Common myeloid progenitor, CD34-positive (primary cell): Measurements from ENCODE around the gene RAPGEF6.
"Not testable (repeated sequence)": the region's sequence is repeated elsewhere in the genome, so short reads cannot be mapped to it uniquely, and the experiment has no call there.

Source experiments
- CTCF ChIA-PET: fragments of 350-600 bp; sonication (Branson Sonifier 250); formaldehyde crosslinking; loops from one replicate; lab custom pipeline; 2021; ENCODE audit warnings: antibody characterized with exemption; lab: Charles Lee
- POLR2A ChIA-PET: fragments of 350-600 bp; sonication (Branson Sonifier 250); formaldehyde crosslinking; loops from one replicate; lab custom pipeline; 2021; ENCODE audit warnings: antibody characterized with exemption; lab: Charles Lee
- DNase-seq, 3 donors: peaks; one replicate each; pipeline versions ENCODE4 v3.0.0 to v3.0.0-alpha.2; 2013
- H3K27ac ChIP-seq, 2 experiments: 1 replicate in 1 of 2; 2 replicates in 1 of 2; pipeline ENCODE4 v1.7.0; 2013; ENCODE audit warnings: inconsistent platforms in 2 of 2, low read length in 2 of 2, mild to moderate bottlenecking in 2 of 2, low read depth in 1 of 2, moderate library complexity in 1 of 2; ENCODE audit not compliant: severe bottlenecking in 2 of 2, insufficient read depth in 1 of 2, poor library complexity in 1 of 2
- H3K27me3 ChIP-seq, 5 experiments: replicated peaks in 2 of 5; 1 replicate in 3 of 5; 2 replicates in 2 of 5; pipeline versions ENCODE4 v1.6.1 to v1.7.0; 2013; ENCODE audit warnings: low read length in 4 of 5, mild to moderate bottlenecking in 2 of 5, moderate library complexity in 2 of 5, inconsistent platforms in 1 of 5; ENCODE audit not compliant: insufficient read depth in 5 of 5, control insufficient read depth in 4 of 5
- H3K36me3 ChIP-seq, 4 experiments: 1 replicate in 2 of 4; 2 replicates in 2 of 4; pipeline versions ENCODE4 v1.6.1 to v1.7.0; 2013; ENCODE audit warnings: low read length in 3 of 4, control low read depth in 1 of 4, mild to moderate bottlenecking in 1 of 4; ENCODE audit not compliant: control insufficient read depth in 4 of 4, insufficient read depth in 4 of 4
- H3K4me1 ChIP-seq, 4 experiments: 1 replicate in 3 of 4; 2 replicates in 1 of 4; pipeline versions ENCODE4 v1.6.1 to v1.7.1; 2013; ENCODE audit warnings: low read length in 3 of 4, mild to moderate bottlenecking in 3 of 4, control low read depth in 1 of 4, inconsistent platforms in 1 of 4, moderate library complexity in 1 of 4; ENCODE audit not compliant: control insufficient read depth in 4 of 4, insufficient read depth in 4 of 4; ENCODE audit errors: control extremely low read depth in 1 of 4
- H3K4me3 ChIP-seq, 7 experiments: 1 replicate in 4 of 7; 2 replicates in 3 of 7; pipeline versions ENCODE4 v1.5.1 to v1.7.0; 2013; ENCODE audit warnings: mild to moderate bottlenecking in 7 of 7, low read length in 6 of 7, moderate library complexity in 6 of 7, inconsistent platforms in 2 of 7, low read depth in 2 of 7, control low read depth in 1 of 7; ENCODE audit not compliant: insufficient read depth in 4 of 7, control insufficient read depth in 1 of 7; ENCODE audit errors: extremely low read depth in 1 of 7
- H3K9me3 ChIP-seq, 5 experiments: 1 replicate in 4 of 5; 2 replicates in 1 of 5; pipeline versions ENCODE4 v1.6.1 to v1.7.1; 2013; ENCODE audit warnings: low read length in 4 of 5, mild to moderate bottlenecking in 2 of 5, inconsistent platforms in 1 of 5, low read depth in 1 of 5, moderate library complexity in 1 of 5; ENCODE audit not compliant: control insufficient read depth in 4 of 5, insufficient read depth in 2 of 5; ENCODE audit errors: control extremely low read depth in 1 of 5
- WGBS: methylation state at CpG from one replicate; pipeline ENCODE4 v1.1.5; 2013; ENCODE audit not compliant: insufficient coverage; 5-methylcytosine and 5-hydroxymethylcytosine counted together

Gene RAPGEF6

GRCh38 chr5:131406975-131407638 is 227.9 kb downstream of the RAPGEF6 start:
- Histone ChIP-seq H3K27ac (no peak overlapping the region), H3K9me3 (peaks cover 0 to 18% (median 2%) of the 10 kb centered on the region in 5 experiments), H3K27me3 (no peaks in the 10 kb centered on the region), H3K36me3 (peaks cover 21 to 59% (median 38%) of the 10 kb centered on the region in 4 experiments), H3K4me1 (no peaks in the 10 kb centered on the region), H3K4me3 (no peak overlapping the region)
- DNase-seq: no peak
- WGBS: 100% methylated on average over 4 of the region's 6 CpGs
- POLR2A ChIA-PET: interaction anchor here (0.6 kb wide), 1 partner anchor 117 kb away, joined by 3 read pairs; no protein-coding TSS in a partner anchor
- CTCF ChIA-PET: interaction anchor here (2.4 kb wide), 1 partner anchor 9 kb away, joined by 17 read pairs; no protein-coding TSS in a partner anchor

GRCh38 chr5:131406076-131406475 is 229.0 kb downstream of the RAPGEF6 start:
- DNase-seq: no peak
- ChIA-PET CTCF (interaction anchor here (0.7 to 2.4 kb wide), 2 partner anchors 10 to 214 kb away, joined by 3 to 17 read pairs; no protein-coding TSS in a partner anchor), POLR2A (no interaction called here)
- Histone ChIP-seq H3K4me3 (no peak overlapping the region), H3K27ac (no peak overlapping the region), H3K27me3 (no peaks in the 10 kb centered on the region), H3K36me3 (peaks cover 21 to 68% (median 41%) of the 10 kb centered on the region in 4 experiments), H3K9me3 (peaks cover 0 to 20% (median 2%) of the 10 kb centered on the region in 5 experiments), H3K4me1 (no peaks in the 10 kb centered on the region)
- WGBS: 83% methylated on average over 1 of the region's 2 CpGs

GRCh38 chr5:131405674-131406073 is 229.4 kb downstream of the RAPGEF6 start:
- ChIA-PET CTCF (interaction anchor here (0.7 to 2.4 kb wide), 3 partner anchors 10 to 214 kb away, joined by 3 to 17 read pairs (median 3); no protein-coding TSS in a partner anchor), POLR2A (no interaction called here)
- Histone ChIP-seq H3K27ac (no peak overlapping the region), H3K4me1 (no peaks in the 10 kb centered on the region), H3K4me3 (no peak overlapping the region), H3K9me3 (peaks cover 0 to 20% (median 2%) of the 10 kb centered on the region in 5 experiments), H3K36me3 (peaks cover 23 to 70% (median 43%) of the 10 kb centered on the region in 4 experiments), H3K27me3 (no peaks in the 10 kb centered on the region)
- whole genome bisulfite sequencing: 100% methylated on average over 1 of the region's 2 CpGs
- DNase-seq: no peak

- ChIA-PET CTCF (interaction anchor here (0.6 kb wide), 1 partner anchor 296 kb away, joined by 3 read pairs; no protein-coding TSS in a partner anchor), POLR2A (no interaction called here)
- no peak for DNase-seq
- H3K27me3 ChIP-seq: no peaks in the 10 kb centered on the region
- H3K36me3 ChIP-seq: peaks cover 12 to 71% (median 44%) of the 10 kb centered on the region in 4 experiments
- WGBS: 94% methylated on average over 2 of the region's 3 CpGs
- H3K9me3 ChIP-seq: peaks cover 0 to 20% (median 2%) of the 10 kb centered on the region in 5 experiments
- H3K4me3 ChIP-seq: no peak overlapping the region
- H3K27ac ChIP-seq: no peak overlapping the region
- H3K4me1 ChIP-seq: peaks cover 0 to 9% (median 2%) of the 10 kb centered on the region in 4 experiments
These were observed 234.4 kb downstream of the RAPGEF6 start for GRCh38 chr5:131400585-131400984.

- POLR2A ChIA-PET, H3K4me1 ChIP-seq, H3K27me3 ChIP-seq, H3K4me3 ChIP-seq, DNase-seq, H3K27ac ChIP-seq, CTCF ChIA-PET: not testable (repeated sequence)
- WGBS: 100% methylated on average over 6 of the region's 6 CpGs
- Histone ChIP-seq H3K9me3 (peaks cover 0 to 20% (median 2%) of the 10 kb centered on the region in 5 experiments), H3K36me3 (peaks cover 20 to 69% (median 48%) of the 10 kb centered on the region in 4 experiments)
These were observed 236.0 kb downstream of the RAPGEF6 start for GRCh38 chr5:131399007-131399406.

- ChIA-PET POLR2A (no interaction called here), CTCF (interaction anchor here (0.9 to 5.0 kb wide), 3 partner anchors 9 to 15 kb away, joined by 3 to 24 read pairs (median 5); no protein-coding TSS in a partner anchor)
- no peaks in the 10 kb centered on the region for H3K9me3 ChIP-seq
- peak overlapping the region in 1 of 2 experiments; percentile 27 for H3K27ac ChIP-seq
- H3K4me3 ChIP-seq: no peak overlapping the region
- peaks cover 0 to 9% (median 2%) of the 10 kb centered on the region in 4 experiments for H3K4me1 ChIP-seq
- DNase-seq: no peak
- 57% methylated on average over 4 of the region's 5 CpGs for WGBS
- no peaks in the 10 kb centered on the region for H3K27me3 ChIP-seq
- H3K36me3 ChIP-seq: peaks cover 29 to 73% (median 49%) of the 10 kb centered on the region in 4 experiments
These were observed 238.3 kb downstream of the RAPGEF6 start for GRCh38 chr5:131396630-131397273.
